ENCODE results near the gene FOXJ1.

Gene FOXJ1

GRCh38 chr17:76134911-76135809 is 5.9 kb downstream of the FOXJ1 start:
- H3K27me3 Mint-ChIP-seq = peaks cover 0 to 9% of the 10 kb centered on the region in 2 donors
- ATAC-seq (replicated peaks) (peak; percentile 23), DNase-seq (no peak)
- peaks cover 7% of the 10 kb centered on the region for H3K36me3 Mint-ChIP-seq (ENCODE audit: insufficient read depth)
- peaks cover 5 to 14% of the 10 kb centered on the region in 2 donors for H3K4me1 Mint-ChIP-seq (ENCODE audit: low read depth in 2 of 2)
- H3K27ac Mint-ChIP-seq = peak overlapping the region; percentile 39 to 66
- no peaks in the 10 kb centered on the region for H3K9me3 Mint-ChIP-seq
- peak overlapping the region; percentile 54 to 57 for H3K4me3 Mint-ChIP-seq

GRCh38 chr17:76132574-76133338 is 8.3 kb downstream of the FOXJ1 start:
- peaks cover 5 to 15% of the 10 kb centered on the region in 2 donors for H3K4me1 Mint-ChIP-seq (ENCODE audit: low read depth in 2 of 2)
- no peaks in the 10 kb centered on the region for H3K36me3 Mint-ChIP-seq (ENCODE audit: insufficient read depth)
- H3K27me3 Mint-ChIP-seq = no peaks in the 10 kb centered on the region
- ATAC-seq (replicated peaks) (no peak), DNase-seq (no peak)
- no peak overlapping the region for H3K4me3 Mint-ChIP-seq
- no peaks in the 10 kb centered on the region for H3K9me3 Mint-ChIP-seq
- H3K27ac Mint-ChIP-seq = no peak overlapping the region

DNA sequence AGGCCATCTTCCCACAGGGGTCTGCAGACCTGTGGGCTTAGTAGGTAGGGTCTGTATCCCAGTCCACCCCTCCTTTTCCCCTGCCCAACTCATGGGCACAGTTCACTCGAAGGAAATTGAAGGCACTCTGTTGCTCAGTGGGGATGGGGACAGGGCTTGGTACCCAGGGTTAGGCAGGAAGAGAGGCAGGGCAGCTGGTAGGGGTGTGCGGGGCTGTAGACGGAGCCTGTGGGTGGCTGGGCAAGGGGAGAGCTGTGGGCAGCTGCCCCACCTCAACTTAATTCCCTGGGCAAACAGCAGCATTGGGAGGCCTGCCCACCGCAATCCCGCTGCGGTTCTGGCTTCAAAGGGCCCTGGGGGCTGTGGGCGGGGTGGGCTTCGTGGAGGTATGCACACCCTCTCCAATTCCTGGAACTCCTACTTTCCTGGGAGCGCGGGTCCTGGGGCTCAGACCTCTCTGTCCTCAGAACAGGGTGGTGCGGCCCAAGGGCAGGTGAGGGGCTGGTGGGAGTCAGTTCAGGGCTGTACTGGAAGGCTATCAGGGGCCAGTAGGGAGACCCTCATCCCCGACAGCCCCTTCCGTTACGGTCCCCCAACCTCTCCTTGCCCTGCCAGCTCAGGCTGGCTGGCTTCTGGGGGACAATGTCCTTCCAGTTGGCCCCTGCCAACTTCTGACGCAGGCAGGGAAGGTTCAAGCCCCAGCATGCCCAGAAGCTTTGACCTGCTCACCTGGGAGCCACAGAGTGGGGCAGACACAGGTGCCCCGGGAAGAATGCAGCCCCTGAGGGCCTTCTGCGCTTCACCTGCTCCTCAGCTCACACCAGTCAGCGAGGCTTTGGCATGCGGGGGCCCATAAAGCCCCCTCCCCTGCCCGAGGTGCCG is 9.1 kb downstream of the FOXJ1 start:
- Mint-ChIP-seq H3K36me3 (ENCODE audit: insufficient read depth) (no peaks in the 10 kb centered on the region), H3K27me3 (no peaks in the 10 kb centered on the region), H3K4me3 (no peak overlapping the region), H3K9me3 (no peaks in the 10 kb centered on the region), H3K27ac (peak overlapping the region in 1 of 2 donors; percentile 29), H3K4me1 (ENCODE audit: low read depth in 2 of 2) (peaks cover 5 to 15% of the 10 kb centered on the region in 2 donors)
- ATAC-seq (replicated peaks) (no peak), DNase-seq (no peak)

DNA sequence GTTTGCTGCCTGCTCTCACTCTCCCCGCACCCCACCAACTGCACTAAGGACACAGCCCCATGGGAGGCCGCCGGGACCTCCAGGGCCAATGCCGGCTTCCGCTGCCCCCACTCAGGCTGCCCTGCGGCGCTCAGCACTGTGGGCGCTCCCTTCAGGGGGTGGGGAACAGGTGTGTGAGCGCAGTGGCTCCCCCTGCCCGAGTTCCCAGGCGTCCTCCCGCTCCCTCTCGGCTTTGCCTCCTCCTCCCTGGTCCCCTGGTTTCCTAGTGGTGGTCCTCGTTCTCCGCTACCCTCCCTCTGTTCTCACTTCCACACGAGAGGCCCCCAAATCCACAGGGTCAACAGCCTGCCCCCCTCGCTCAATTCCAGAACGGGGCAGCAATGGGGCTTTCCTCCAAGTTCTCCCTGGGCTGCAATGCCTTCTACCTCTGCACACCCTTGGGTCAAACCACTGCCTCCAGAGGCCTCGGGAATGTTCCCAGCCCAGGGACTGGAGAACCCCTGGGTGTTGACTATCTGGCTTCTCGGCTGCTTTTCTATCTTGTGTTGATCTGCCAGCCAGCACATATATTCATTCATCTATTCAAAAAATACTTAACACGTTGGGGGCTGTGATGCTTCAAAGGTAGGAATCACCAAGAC is 9.9 kb downstream of the FOXJ1 start:
- no peak for DNase-seq
- peaks cover 5 to 15% of the 10 kb centered on the region in 2 donors for H3K4me1 Mint-ChIP-seq (ENCODE audit: low read depth in 2 of 2)
- H3K27me3 Mint-ChIP-seq = no peaks in the 10 kb centered on the region

GRCh38 chr17:76130473-76130872 is 10.6 kb downstream of the FOXJ1 start:
- Mint-ChIP-seq H3K36me3 (ENCODE audit: insufficient read depth) (no peaks in the 10 kb centered on the region), H3K4me1 (ENCODE audit: low read depth in 2 of 2) (peaks cover 5 to 15% of the 10 kb centered on the region in 2 donors), H3K9me3 (no peaks in the 10 kb centered on the region), H3K27ac (no peak overlapping the region), H3K4me3 (no peak overlapping the region), H3K27me3 (no peaks in the 10 kb centered on the region)
- ATAC-seq (replicated peaks) (no peak), DNase-seq (no peak)

More for the DNA sequence above, 9.9 kb downstream of the FOXJ1 start:
- Mint-ChIP-seq H3K9me3 (no peaks in the 10 kb centered on the region), H3K27ac (peak overlapping the region in 1 of 2 donors; percentile 29), H3K4me3 (no peak overlapping the region), H3K36me3 (ENCODE audit: insufficient read depth) (no peaks in the 10 kb centered on the region)
- no peak for ATAC-seq (replicated peaks)

- Mint-ChIP-seq H3K27me3 (no peaks in the 10 kb centered on the region), H3K36me3 (ENCODE audit: insufficient read depth) (peaks cover 4% of the 10 kb centered on the region), H3K4me1 (ENCODE audit: low read depth in 2 of 2) (peaks cover 0 to 6% of the 10 kb centered on the region in 2 donors), H3K27ac (peak overlapping the region in 1 of 2 donors; percentile 30), H3K9me3 (no peaks in the 10 kb centered on the region), H3K4me3 (no peak overlapping the region)
- no peak for ATAC-seq (replicated peaks)
- no peak for DNase-seq
Measured at GRCh38 chr17:76125922-76126321, 15.1 kb downstream of the FOXJ1 start.

- no peak for DNase-seq
- Mint-ChIP-seq H3K4me3 (no peak overlapping the region), H3K4me1 (ENCODE audit: low read depth in 2 of 2) (peaks cover 0 to 6% of the 10 kb centered on the region in 2 donors), H3K27me3 (no peaks in the 10 kb centered on the region), H3K27ac (no peak overlapping the region), H3K36me3 (ENCODE audit: insufficient read depth) (peaks cover 4% of the 10 kb centered on the region), H3K9me3 (no peaks in the 10 kb centered on the region)
- ATAC-seq (replicated peaks) = no peak
Measured at GRCh38 chr17:76125391-76125675, 15.7 kb downstream of the FOXJ1 start.

GRCh38 chr17:76124582-76125390 is 16.3 kb downstream of the FOXJ1 start:
- Mint-ChIP-seq H3K36me3 (ENCODE audit: insufficient read depth) (peaks cover 4% of the 10 kb centered on the region), H3K4me1 (ENCODE audit: low read depth in 2 of 2) (peaks cover 0 to 4% of the 10 kb centered on the region in 2 donors), H3K27ac (no peak overlapping the region), H3K27me3 (no peaks in the 10 kb centered on the region), H3K4me3 (no peak overlapping the region), H3K9me3 (no peaks in the 10 kb centered on the region)
- no peak for ATAC-seq (replicated peaks)
- DNase-seq = no peak

DNA sequence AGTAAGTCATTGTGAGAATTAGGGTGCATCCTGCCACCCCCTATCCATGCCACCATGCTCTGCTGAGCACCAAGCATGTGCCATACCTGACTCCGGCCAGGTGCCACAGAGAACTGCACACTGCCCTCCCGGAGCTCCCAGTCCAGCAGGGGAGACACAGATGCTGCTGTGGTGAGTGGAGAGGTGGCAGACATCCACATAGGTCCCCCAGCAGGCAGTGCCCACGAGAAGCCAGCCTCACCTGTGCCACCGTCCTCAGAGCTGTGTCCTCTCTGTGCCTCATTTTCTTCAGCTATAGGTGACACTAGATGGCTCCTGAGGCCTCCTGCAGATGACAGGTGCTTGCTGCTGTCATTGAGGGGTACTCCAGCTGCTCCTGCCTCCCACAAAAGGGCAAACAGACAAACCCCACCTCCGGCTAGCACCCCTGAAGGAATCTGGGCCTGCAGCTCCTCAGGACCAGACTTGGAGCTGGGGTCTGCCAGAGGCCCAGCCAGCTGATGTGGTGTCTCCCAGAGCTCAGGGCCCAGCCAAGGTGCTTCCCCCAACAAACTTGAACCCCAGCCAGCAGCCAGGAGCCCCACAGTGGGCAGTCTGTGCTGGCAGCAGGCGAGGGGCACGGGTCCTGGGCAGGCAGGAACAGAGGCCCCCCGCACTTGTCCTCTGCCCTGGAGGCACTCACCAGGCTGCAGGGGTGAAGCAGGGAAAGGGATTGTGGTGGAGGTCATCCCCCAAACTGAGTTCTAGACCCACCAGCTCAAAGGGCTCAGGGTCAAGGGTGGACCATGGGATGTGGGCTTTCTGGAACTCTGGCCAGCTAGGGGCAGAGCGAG is 17.1 kb downstream of the FOXJ1 start:
- peaks cover 0 to 4% of the 10 kb centered on the region in 2 donors for H3K4me1 Mint-ChIP-seq (ENCODE audit: low read depth in 2 of 2)
- no peaks in the 10 kb centered on the region for H3K27me3 Mint-ChIP-seq
- ATAC-seq (replicated peaks) (no peak), DNase-seq (no peak)
- H3K4me3 Mint-ChIP-seq = peak overlapping the region in 1 of 2 donors; percentile 53
- H3K9me3 Mint-ChIP-seq = no peaks in the 10 kb centered on the region
- H3K36me3 Mint-ChIP-seq (ENCODE audit: insufficient read depth) = peaks cover 4% of the 10 kb centered on the region
- H3K27ac Mint-ChIP-seq = peak overlapping the region; percentile 46 to 65

DNA sequence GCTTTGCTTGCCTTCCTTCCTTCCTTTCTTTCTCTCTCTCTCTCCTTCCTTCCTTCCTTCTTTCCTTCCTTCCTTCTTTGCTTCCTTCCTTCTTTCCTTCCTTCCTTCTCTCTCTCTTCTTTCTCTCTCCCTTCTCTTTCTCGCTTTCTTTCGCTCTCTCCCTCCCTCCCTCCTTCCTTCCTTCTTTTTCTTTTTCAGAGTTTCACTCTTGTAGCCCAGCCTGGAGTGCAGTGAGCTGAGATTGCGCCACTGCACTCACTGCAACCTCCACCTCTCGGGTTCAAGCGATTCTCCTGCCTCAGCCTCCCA is 17.9 kb downstream of the FOXJ1 start:
- Mint-ChIP-seq H3K9me3 (no peaks in the 10 kb centered on the region), H3K4me3 (peak overlapping the region in 1 of 2 donors; percentile 53)
- no peak for DNase-seq

DNA sequence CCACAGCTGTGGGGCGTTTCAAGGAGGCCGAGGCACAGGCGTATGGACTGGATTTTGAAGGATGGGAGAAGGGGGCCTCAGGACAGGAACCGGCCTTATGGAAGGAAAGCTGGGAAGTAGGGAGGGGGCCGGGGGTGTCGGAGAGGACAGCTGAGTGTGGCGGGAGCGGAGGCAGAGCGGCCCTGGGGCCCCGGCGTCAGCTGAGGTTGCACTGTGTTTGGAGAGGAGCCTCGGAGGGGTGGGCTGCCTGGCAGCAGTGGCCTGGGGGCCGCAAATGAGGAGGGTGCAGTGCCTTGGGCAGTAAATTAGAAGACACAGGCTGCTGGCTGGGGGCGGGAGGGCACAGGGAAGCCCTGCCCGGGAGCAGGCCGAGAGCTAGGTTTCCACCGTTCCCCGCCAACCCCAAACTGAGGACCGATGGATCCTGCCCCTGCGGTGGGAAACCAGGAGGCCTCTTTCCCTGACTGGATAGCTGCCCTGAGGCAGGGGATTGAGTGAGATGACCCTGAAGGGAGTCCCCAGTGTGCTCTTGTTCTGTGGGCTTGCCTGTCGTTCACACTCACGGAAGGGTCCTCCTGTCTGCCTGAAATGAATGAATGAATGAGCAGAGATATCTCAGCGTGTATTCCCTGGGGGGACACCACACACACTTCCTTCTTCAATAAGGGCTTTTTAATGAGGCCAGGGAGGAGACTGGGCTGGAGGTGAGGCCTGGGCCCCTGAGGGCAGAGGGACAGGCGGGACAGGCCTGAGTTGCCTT is 18.4 kb downstream of the FOXJ1 start:
- Mint-ChIP-seq H3K36me3 (ENCODE audit: insufficient read depth) (peaks cover 4% of the 10 kb centered on the region), H3K27me3 (no peaks in the 10 kb centered on the region), H3K4me3 (peak overlapping the region; percentile 49 to 53), H3K9me3 (no peaks in the 10 kb centered on the region), H3K4me1 (ENCODE audit: low read depth in 2 of 2) (peaks cover 0 to 3% of the 10 kb centered on the region in 2 donors), H3K27ac (peak overlapping the region; percentile 46 to 65)
- DNase-seq (no peak), ATAC-seq (replicated peaks) (no peak)

More for the DNA sequence above, 17.9 kb downstream of the FOXJ1 start:
- peaks cover 4% of the 10 kb centered on the region for H3K36me3 Mint-ChIP-seq (ENCODE audit: insufficient read depth)
- no peak for ATAC-seq (replicated peaks)
- peak overlapping the region; percentile 46 to 65 for H3K27ac Mint-ChIP-seq
- no peaks in the 10 kb centered on the region for H3K27me3 Mint-ChIP-seq
- peaks cover 0 to 3% of the 10 kb centered on the region in 2 donors for H3K4me1 Mint-ChIP-seq (ENCODE audit: low read depth in 2 of 2)
